Sigmoid colon (tissue), 4 donors: Measurements from ENCODE around the gene ZNF692.

Source experiments
- CTCF ChIP-seq, 4 experiments: fragments of 450-650 bp in 3 of 4; fragments of 200-600 bp in 1 of 4; IDR thresholded peaks; one replicate each; pipeline ENCODE4 v1.5.1; 2016 to 2019; ENCODE audit warnings: antibody characterized with exemption in 4 of 4, mild to moderate bottlenecking in 3 of 4, moderate library complexity in 2 of 4
- POLR2AphosphoS5 ChIP-seq, 4 donors: sonication (generic); formaldehyde crosslinking; IDR thresholded peaks; one replicate each; pipeline ENCODE4 v1.6.1; 2017; ENCODE audit warnings: antibody characterized with exemption in 4 of 4

DNA sequence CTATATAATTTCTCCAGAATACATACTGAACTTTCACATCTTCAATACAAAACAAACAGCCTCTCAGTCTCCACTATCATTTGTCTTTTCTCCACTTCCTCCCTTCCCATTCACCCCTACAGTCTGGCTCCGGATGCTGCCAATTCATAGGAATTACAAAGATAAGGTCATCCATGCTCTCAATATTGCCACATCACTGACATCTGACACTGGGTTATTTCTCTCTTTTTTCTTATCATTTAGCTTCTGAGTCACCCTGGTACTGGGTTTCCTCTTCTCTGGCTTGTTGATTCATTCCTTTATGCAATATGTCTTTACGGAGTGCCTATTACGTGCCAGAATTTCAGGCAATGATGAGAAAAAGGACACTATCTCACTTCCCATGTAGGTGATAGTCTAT, 30.0 kb downstream of the ZNF692 start:
- TF ChIP-seq CTCF (IDR thresholded peaks at IDR 0.05) (no peak), POLR2AphosphoS5 (IDR thresholded peaks at IDR 0.05) (no peak)
